Left ventricle myocardium inferior (tissue), 1 donor: ENCODE data around the gene SPATC1L. TPM values are rescaled to one million over a fixed set of nuclear protein-coding genes. Genes with fewer than 3 reads are reported as not detected.
"Not testable (repeated sequence)": the region's sequence is repeated elsewhere in the genome, so short reads cannot be mapped to it uniquely, and the experiment has no call there.

Experiments
- DNase-seq: peaks from one replicate; pipeline ENCODE4 v3.0.0-alpha.2; 2020
- H3K27ac ChIP-seq: fragments of 200-600 bp; replicated peaks from 2 replicates; pipeline ENCODE4 v1.8.0; 2021
- H3K27me3 ChIP-seq: fragments of 200-600 bp; 2 replicates; pipeline ENCODE4 v1.8.0; 2021; ENCODE audit warnings: low read depth
- H3K36me3 ChIP-seq: fragments of 200-600 bp; 2 replicates; pipeline ENCODE4 v1.8.0; 2021
- H3K4me1 ChIP-seq: fragments of 200-600 bp; 2 replicates; pipeline ENCODE4 v1.8.0; 2021
- H3K4me3 ChIP-seq: fragments of 200-600 bp; 2 replicates; pipeline ENCODE4 v1.8.0; 2021; ENCODE audit warnings: mild to moderate bottlenecking, moderate library complexity
- H3K9me3 ChIP-seq: fragments of 200-600 bp; replicated peaks from 2 replicates; pipeline ENCODE4 v1.8.0; 2021
- CTCF ChIP-seq: fragments of 200-600 bp; IDR thresholded peaks from 2 replicates; pipeline ENCODE4 v1.8.0; 2021; ENCODE audit warnings: antibody characterized with exemption, mild to moderate bottlenecking, borderline replicate concordance
- intact Hi-C: fragments of 100-400 bp; cut with micrococcal nuclease; formaldehyde crosslinking; loops from one replicate; pipeline ENCODE4 v1.11.0; 2022
- total RNA-seq: library from RNA; stranded (reverse); fragmentation: NEBNext Ultra II Directional; extraction: Animal tissue kit (Norgen Biotek cat#: 25700); gene quantifications from one replicate; pipeline ENCODE4 v1.2.1, GENCODE V29; 2021
- donor health status: DM: no; HTN: yes; CAD: no; lungs with severe emphysema.

SPATC1L gene
- total RNA-seq, 1 donor from 2014 or later, result 7.0 TPM

GRCh38 chr21:46226920-46227599 lies 42.8 kb upstream of the SPATC1L start:
- no peak for DNase-seq
- peak overlapping the region; percentile 95 for H3K27ac ChIP-seq
- intact Hi-C loops, result no loop called here

DNA sequence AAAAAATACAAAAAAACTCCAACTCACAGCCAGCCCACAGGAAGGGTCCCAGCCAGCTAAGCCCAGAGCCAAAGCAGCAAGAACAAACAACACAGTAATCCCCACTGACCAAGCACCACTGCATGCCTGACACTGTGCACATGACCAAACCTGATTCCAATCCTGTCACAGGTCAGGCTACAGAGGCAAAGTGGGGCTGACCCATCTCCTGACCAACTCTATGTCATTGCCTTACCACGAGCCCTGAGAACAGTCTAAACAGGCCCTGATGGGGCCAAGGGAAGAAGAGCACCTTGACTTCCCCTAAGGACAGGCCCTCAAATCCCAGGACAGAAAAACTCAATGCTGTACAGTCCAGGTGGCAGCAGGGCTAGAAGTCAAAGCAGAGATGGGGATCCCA lies 41.9 kb upstream of the SPATC1L start:
- peaks cover 83% of the 10 kb centered on the region for H3K4me1 ChIP-seq
- no peak for DNase-seq
- TF ChIP-seq CTCF, result no peak
- H3K27ac ChIP-seq, result peak overlapping the region; percentile 95
- intact Hi-C loops, result no loop called here
- H3K36me3 ChIP-seq, result peaks cover 15% of the 10 kb centered on the region
- H3K9me3 ChIP-seq, result no peaks in the 10 kb centered on the region
- H3K27me3 ChIP-seq, result no peaks in the 10 kb centered on the region
- H3K4me3 ChIP-seq, result peak overlapping the region; percentile 99

More at GRCh38 chr21:46226920-46227599, 42.8 kb upstream of the SPATC1L start:
- Histone ChIP-seq H3K27me3 (no peaks in the 10 kb centered on the region), H3K4me1 (peaks cover 75% of the 10 kb centered on the region), H3K9me3 (no peaks in the 10 kb centered on the region), H3K36me3 (peaks cover 16% of the 10 kb centered on the region), H3K4me3 (peak overlapping the region; percentile 99)
- no peak for TF ChIP-seq CTCF

GRCh38 chr21:46223661-46224060 lies 39.4 kb upstream of the SPATC1L start:
- H3K4me3 ChIP-seq, intact Hi-C loops, H3K9me3 ChIP-seq, DNase-seq, H3K27me3 ChIP-seq, H3K27ac ChIP-seq: not testable (repeated sequence)
- Histone ChIP-seq H3K36me3 (peaks cover 37% of the 10 kb centered on the region), H3K4me1 (peaks cover 84% of the 10 kb centered on the region)

DNA sequence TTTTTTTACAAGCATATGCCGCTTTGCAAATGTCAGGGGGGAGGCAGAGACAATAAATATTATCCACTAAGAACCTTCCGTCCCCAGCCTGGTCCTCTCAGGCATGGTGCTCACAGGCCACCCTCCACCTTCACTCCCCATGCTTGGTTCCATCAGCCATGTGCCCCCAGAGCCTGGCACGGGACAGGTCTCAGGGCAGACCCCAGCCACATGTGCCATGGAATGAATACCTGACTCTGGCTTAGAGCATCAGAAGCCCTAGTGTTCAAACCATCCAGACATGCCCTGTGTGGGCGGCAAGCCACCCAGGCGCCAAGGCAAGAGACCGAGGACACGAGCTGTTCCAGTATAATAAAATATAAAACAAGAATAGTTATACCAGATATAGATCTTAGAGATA lies 39.0 kb upstream of the SPATC1L start:
- Histone ChIP-seq H3K27ac (peak overlapping the region; percentile 76), H3K36me3 (peaks cover 37% of the 10 kb centered on the region), H3K9me3 (no peaks in the 10 kb centered on the region), H3K4me3 (no peak overlapping the region), H3K4me1 (peaks cover 80% of the 10 kb centered on the region), H3K27me3 (no peaks in the 10 kb centered on the region)
- DNase-seq, result no peak
- intact Hi-C loops, result no loop called here
- no peak for TF ChIP-seq CTCF

DNA sequence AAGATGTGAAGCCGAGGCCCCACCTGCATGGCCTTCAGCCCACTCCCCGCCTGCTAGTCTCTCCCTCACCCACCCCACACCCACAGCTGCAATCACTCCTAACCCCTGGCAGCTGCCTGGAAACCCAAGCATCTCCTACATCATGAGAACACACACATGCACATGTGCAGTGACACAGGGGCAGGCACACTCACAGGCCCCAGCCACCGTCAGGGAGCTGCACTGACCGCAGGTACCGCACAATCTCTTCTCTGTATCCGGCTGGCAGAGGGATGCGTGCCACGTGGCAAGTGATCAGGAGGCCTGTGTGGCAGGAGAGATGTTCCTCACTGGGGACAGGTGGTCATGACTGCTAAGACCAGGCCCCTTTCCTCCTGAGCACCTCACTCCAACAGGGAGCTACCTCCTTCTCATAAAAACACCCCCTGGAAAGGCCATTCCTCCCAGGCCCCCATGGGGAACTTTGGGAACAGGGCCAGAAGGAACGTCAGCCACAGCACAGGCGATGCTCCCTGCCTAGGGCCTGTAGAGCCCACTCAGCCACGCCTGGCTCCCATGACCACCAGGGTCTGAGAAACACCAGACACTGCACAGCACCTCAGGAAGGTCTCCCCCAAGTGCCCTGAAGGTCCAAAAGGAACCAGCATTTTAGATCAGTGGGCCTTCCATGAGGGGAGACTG lies 38.3 kb upstream of the SPATC1L start:
- H3K27me3 ChIP-seq, result no peaks in the 10 kb centered on the region
- peaks cover 39% of the 10 kb centered on the region for H3K36me3 ChIP-seq
- intact Hi-C loops, result no loop called here
- no peak for TF ChIP-seq CTCF
- H3K27ac ChIP-seq, result peak overlapping the region; percentile 76
- H3K4me1 ChIP-seq, result peaks cover 73% of the 10 kb centered on the region
- H3K9me3 ChIP-seq, result no peaks in the 10 kb centered on the region
- no peak for DNase-seq
- H3K4me3 ChIP-seq, result no peak overlapping the region

- Histone ChIP-seq H3K4me3 (no peak overlapping the region), H3K9me3 (no peaks in the 10 kb centered on the region), H3K36me3 (peaks cover 44% of the 10 kb centered on the region), H3K27ac (peak overlapping the region; percentile 76), H3K4me1 (peaks cover 66% of the 10 kb centered on the region), H3K27me3 (no peaks in the 10 kb centered on the region)
- no peak for TF ChIP-seq CTCF
- intact Hi-C loops, result no loop called here
- peak; percentile 46 for DNase-seq
Observed at GRCh38 chr21:46221664-46222435, 37.6 kb upstream of the SPATC1L start.
